ENCODE measurements around the gene TMEM178B.

Gene TMEM178B

DNA sequence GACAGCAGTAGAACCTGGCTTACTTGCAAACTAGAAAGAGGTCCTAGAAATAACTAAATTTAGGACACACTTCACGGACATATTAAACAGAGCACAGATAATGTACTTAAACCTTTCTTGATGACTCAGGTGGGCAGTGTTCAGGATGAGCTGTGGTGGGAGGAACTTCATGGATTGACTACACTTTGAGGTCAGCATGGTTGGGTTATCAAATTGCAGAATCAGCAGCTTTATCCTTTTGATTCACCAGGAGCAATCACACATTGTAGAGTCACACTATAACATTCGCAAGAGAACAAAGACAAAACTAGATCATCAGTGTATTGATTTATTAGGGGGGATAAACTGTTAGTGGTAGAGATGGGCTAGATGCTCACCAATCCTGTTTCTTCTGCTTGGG lies 438.7 kb downstream of the TMEM178B start:
- no peak for FAIRE-seq
- DNase-seq (ENCODE audit: low spot score): no peak

DNA sequence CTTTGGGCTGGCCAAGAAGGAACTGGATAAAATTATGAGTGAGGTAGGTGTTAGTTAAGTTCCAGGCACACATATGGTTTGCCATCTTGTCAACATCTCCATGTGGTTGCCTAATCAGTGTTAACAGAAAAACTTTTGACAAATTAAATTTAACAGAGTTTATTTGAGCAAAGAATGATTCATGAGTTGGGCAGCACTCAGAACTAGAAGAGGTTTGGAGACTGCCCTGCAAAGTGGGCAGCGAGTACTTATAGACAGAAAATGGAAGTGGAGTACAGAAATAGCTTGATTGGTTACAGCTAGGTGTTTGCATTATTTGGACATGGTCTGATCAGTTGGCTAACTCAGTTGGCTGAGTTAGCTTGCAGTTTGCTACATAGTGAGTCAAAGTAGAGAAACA lies 439.9 kb downstream of the TMEM178B start:
- no peak for FAIRE-seq
- DNase-seq (ENCODE audit: low spot score): no peak

DNA sequence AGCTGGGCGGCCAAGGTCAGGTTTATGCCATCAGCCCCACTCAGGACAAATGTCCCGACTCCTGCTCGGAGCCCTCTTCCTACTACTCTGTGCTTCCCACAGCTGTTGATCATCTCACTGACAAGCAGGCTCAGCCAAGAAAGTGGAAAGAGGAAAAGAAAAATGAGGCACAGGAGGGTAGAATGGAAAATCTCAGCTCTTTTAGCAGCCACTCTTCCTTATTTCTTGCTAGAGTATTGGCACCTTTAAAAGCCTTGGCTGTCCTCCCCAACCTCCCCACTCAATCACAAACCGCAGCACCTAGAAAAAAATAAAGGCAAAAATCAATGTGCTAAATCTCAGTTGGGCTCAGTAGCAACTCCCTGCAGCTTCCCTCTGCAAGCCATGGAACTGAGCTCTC lies 442.1 kb downstream of the TMEM178B start:
- no peak for DNase-seq (ENCODE audit: low spot score)
- FAIRE-seq: no peak

DNA sequence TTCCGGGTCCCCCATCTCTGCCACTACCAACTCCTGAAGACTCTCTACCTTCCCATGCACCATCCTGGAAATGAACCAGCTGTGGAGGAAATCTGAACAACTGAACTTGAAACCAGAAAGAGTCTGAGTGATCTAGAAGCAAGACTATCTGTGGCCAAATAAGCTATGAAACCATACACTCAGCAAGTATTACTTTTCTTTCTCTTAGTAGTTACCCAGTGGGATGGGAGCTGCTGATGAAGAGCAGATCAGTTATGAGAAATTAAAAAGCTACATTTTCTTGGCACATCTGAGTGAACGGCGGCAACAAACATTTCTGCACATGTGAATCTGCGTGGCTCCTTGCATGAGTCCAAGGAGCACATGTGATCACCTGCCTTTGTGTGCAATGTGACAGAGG lies 445.8 kb downstream of the TMEM178B start:
- no peak for FAIRE-seq
- no peak for DNase-seq (ENCODE audit: low spot score)

DNA sequence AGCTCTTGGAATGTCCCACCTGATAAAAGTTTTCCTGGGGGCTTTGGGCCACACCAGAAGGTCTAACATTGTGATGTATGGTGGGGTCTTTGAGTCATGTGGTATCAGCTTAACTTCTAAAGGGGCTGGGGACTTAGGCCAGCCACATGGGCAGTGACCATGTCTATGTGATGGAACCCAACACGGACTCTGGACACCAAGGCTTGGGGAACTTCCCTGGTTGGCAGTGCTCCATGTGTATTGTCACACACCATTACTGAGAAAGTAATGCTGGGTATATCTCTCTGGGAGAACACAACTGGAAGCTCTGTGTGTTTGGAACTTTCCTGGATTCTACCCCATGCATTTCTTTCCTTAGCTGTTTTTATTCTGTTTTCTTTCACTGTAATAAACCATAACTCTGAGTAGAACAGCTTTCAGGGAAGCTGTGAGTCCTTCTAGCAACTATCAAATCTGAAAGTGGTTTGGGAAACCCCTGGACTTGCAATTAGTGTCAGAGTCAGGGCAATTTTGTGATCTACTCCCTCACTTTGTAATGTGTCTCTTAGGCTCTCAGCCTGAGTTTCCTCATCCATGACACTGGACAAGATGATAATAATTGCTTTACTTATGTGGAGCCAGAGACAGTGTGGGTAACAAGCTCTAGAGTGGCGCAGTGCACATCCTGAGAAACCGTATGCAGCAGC lies 448.9 kb downstream of the TMEM178B start:
- no peak for FAIRE-seq
- DNase-seq (ENCODE audit: low spot score): no peak

DNA sequence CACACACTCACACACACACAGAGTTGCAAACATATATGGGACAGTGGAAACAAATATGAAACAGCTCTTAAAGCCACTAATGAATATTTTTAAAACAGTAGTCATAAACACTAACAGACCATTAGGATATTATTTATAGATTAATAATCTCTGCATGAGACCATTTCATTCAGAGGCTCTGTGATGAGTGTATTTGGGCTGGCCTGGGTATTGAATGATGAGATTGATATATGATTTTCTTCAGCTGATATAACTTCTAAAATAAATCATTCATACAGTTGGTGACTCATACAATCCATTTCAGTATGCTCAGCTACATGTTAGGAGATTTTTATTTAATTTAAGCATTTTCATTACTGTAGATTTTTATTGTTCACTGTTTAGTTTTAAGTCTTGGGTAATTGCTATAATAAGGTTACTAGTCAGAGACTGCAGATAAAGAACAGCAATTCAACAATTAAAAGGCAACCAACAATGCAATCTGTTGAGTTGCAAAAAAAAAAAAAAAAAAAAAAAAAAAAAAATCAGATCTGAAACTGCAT lies 452.2 kb downstream of the TMEM178B start:
- DNase-seq (ENCODE audit: low spot score): no peak
- FAIRE-seq: no peak

DNA sequence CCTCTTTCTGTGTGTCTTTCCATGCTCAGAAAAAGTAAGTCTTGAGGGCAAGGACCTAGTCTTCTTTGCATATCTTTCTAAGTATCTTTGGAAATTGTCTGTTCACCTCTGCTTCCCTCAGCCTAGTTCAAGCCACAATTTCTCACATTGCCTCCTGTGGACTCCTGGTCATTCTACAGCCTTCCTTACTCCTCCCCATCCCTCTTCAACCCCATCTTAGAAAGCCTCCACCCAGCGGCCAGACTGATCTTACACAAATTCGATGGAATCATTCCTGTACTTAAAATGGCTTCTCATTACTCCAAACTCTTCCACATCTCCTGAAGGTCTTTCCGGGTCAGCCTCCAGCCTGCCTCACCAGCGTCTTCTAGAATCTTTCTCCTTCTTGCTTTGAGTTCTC lies 453.2 kb downstream of the TMEM178B start:
- no peak for DNase-seq (ENCODE audit: low spot score)
- no peak for FAIRE-seq

DNA sequence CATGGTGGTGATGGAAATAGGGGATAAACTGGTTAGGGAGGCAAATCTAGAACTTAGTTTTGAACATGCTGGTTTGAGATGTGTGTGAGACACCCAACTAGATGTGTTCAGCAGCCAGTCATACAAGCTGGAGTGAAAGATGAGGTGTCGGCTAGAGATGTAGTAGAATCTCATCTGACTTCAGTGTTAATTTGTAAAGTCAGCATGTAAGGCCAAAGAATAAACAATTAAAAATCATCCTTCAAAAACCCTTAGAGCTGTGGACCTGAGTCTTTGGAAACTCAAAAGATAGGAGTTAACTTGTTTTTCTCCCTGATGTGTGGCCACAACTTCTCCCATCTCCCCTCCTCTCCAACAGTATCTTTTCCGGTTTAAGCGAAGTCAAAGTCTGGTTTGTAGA lies 454.5 kb downstream of the TMEM178B start:
- DNase-seq (ENCODE audit: low spot score) (no peak), FAIRE-seq (no peak)

Measured in RCC 7860 (cell line).